SK-N-SH (cell line): ENCODE data around the gene GGT7. TPM values are rescaled to one million over a fixed set of nuclear protein-coding genes. Genes with fewer than 3 reads are reported as not detected.
A peak's percentile ranks its signal among the peaks of the same experiment; 100 is the strongest.

Experiments
- CTCF ChIA-PET: fragments of 300-600, 350-600 bp; formaldehyde crosslinking; extraction: SDS; loops from one replicate; lab custom pipeline; 2021; lab: Yijun Ruan, JAX
- POLR2A ChIA-PET: fragments of 350-600 bp; sonication (Branson Sonifier 250); formaldehyde crosslinking; extraction: SDS; loops from one replicate; lab custom pipeline; 2020; ENCODE audit warnings: antibody characterized with exemption, inconsistent platforms; lab: Yijun Ruan, JAX
- DNase-seq: peaks from one replicate; pipeline ENCODE4 v3.0.0; 2012
- H2AFZ ChIP-seq: fragments of 200-600 bp; sonication (generic); 2 replicates; pipeline ENCODE4 v1.8.1; 2016; ENCODE audit warnings: antibody characterized with exemption, mild to moderate bottlenecking, low read depth
- H3F3A ChIP-seq: fragments of 200-600 bp; sonication (generic); replicated peaks from 2 replicates; pipeline ENCODE3; 2016; ENCODE audit warnings: antibody characterized with exemption, mild to moderate bottlenecking; ENCODE audit not compliant: insufficient read depth
- H3K27ac ChIP-seq, 2 experiments: fragments of 200-500 bp in 1 of 2; fragments of 200-600 bp in 1 of 2; sonication (Bioruptor generic) in 1 of 2; sonication (generic), shearing (Covaris generic) in 1 of 2; 2 replicates each; pipeline versions ENCODE4 v1.5.1 to v1.6.1; 2014 to 2016; ENCODE audit warnings: low read depth in 2 of 2, inconsistent platforms in 1 of 2, low read length in 1 of 2, mild to moderate bottlenecking in 1 of 2, mixed read lengths in 1 of 2
- H3K27me3 ChIP-seq: fragments of 200-600 bp; sonication (generic), shearing (Covaris generic); 2 replicates; pipeline ENCODE4 v1.6.1; 2016; ENCODE audit warnings: mixed run types; ENCODE audit not compliant: insufficient read depth
- H3K36me3 ChIP-seq, 2 experiments: fragments of 200-500 bp in 1 of 2; fragments of 200-600 bp in 1 of 2; sonication (Bioruptor generic) in 1 of 2; sonication (generic) in 1 of 2; replicated peaks in 1 of 2; 2 replicates each; pipeline versions ENCODE3 to v1.5.1; 2014 to 2016; ENCODE audit warnings: low read length in 1 of 2, mild to moderate bottlenecking in 1 of 2; ENCODE audit not compliant: insufficient read depth in 2 of 2, control insufficient read depth in 1 of 2
- H3K4me1 ChIP-seq, 2 experiments: fragments of 200-500 bp in 1 of 2; fragments of 200-600 bp in 1 of 2; sonication (Bioruptor generic) in 1 of 2; sonication (generic), shearing (Covaris generic) in 1 of 2; 2 replicates each; pipeline versions ENCODE4 v1.5.1 to v1.6.1; 2014 to 2016; ENCODE audit warnings: low read depth in 1 of 2, low read length in 1 of 2, mixed run types in 1 of 2; ENCODE audit not compliant: insufficient read depth in 2 of 2, control insufficient read depth in 1 of 2
- H3K4me2 ChIP-seq: fragments of 200-600 bp; sonication (generic), shearing (Covaris generic); 2 replicates; pipeline ENCODE4 v1.6.1; 2017; ENCODE audit warnings: mixed run types
- H3K4me3 ChIP-seq, 2 experiments: fragments of 200-500 bp in 1 of 2; fragments of 200-600 bp in 1 of 2; sonication (Bioruptor generic) in 1 of 2; sonication (generic), shearing (Covaris generic) in 1 of 2; 2 replicates each; pipeline versions ENCODE4 v1.5.1 to v1.8.1; 2014 to 2016; ENCODE audit warnings: low read depth in 2 of 2, inconsistent platforms in 1 of 2, low read length in 1 of 2, mild to moderate bottlenecking in 1 of 2, mixed read lengths in 1 of 2, moderate library complexity in 1 of 2
- H3K79me2 ChIP-seq: fragments of 200-600 bp; sonication (generic); 2 replicates; pipeline ENCODE4 v1.8.1; 2017; ENCODE audit warnings: mild to moderate bottlenecking; ENCODE audit not compliant: insufficient read depth
- H3K9ac ChIP-seq: fragments of 200-600 bp; sonication (generic); 2 replicates; pipeline ENCODE4 v1.6.1; 2017; ENCODE audit warnings: mixed run types
- H3K9me2 ChIP-seq: fragments of 200-600 bp; sonication (generic); 2 replicates; pipeline ENCODE4 v1.6.1; 2017; ENCODE audit warnings: mixed run types
- H3K9me3 ChIP-seq: fragments of 200-600 bp; sonication (generic); 2 replicates; pipeline ENCODE4 v1.6.1; 2017; ENCODE audit warnings: mixed run types, mild to moderate bottlenecking, moderate library complexity
- H4K20me1 ChIP-seq: fragments of 200-600 bp; sonication (generic); 2 replicates; pipeline ENCODE4 v1.6.1; 2017; ENCODE audit warnings: mild to moderate bottlenecking, mixed run types; ENCODE audit not compliant: insufficient read depth
- CHD2 ChIP-seq: fragments of 150-350 bp; IDR thresholded peaks from 2 replicates; pipeline ENCODE4 v1.6.1; 2018; ENCODE audit warnings: low read length; ENCODE audit not compliant: partially characterized antibody
- FOXJ3 ChIP-seq: sonication (generic); formaldehyde crosslinking; IDR thresholded peaks from 2 replicates; pipeline ENCODE4 v1.5.1; 2020; ENCODE audit warnings: mild to moderate bottlenecking, missing genetic modification reagents
- MEF2A ChIP-seq: IDR thresholded peaks from 2 replicates; pipeline ENCODE4 v1.4.0; 2012; ENCODE audit warnings: low read depth, borderline replicate concordance
- MXI1 ChIP-seq: IDR thresholded peaks from 2 replicates; pipeline ENCODE4 v1.6.1; 2012; ENCODE audit warnings: mild to moderate bottlenecking, low read depth, low read length, improper control_type of control experiment
- NFIC ChIP-seq: IDR thresholded peaks from 2 replicates; pipeline ENCODE4 v1.4.0; 2012; ENCODE audit warnings: borderline replicate concordance
- NRF1 ChIP-seq: IDR thresholded peaks from 2 replicates; pipeline ENCODE4 v1.6.1; 2012; ENCODE audit warnings: low read depth, mild to moderate bottlenecking, low read length
- POLR2AphosphoS5 ChIP-seq: IDR thresholded peaks from 2 replicates; pipeline ENCODE4 v1.6.1; 2012; ENCODE audit warnings: low read depth, low read length
- RAD21 ChIP-seq: IDR thresholded peaks from 2 replicates; pipeline ENCODE4 v1.6.1; 2012; ENCODE audit warnings: mild to moderate bottlenecking, low read length
- RXRA ChIP-seq: IDR thresholded peaks from 2 replicates; pipeline ENCODE4 v1.4.0; 2012; ENCODE audit warnings: low read depth, mild to moderate bottlenecking, borderline replicate concordance
- TAF1 ChIP-seq: IDR thresholded peaks from 2 replicates; pipeline ENCODE4 v1.6.1; 2012; ENCODE audit warnings: low read depth, mild to moderate bottlenecking, low read length, moderate library complexity, borderline replicate concordance
- TEAD4 ChIP-seq: IDR thresholded peaks from 2 replicates; pipeline ENCODE4 v1.4.0; 2012; ENCODE audit warnings: mild to moderate bottlenecking, borderline replicate concordance; ENCODE audit not compliant: insufficient read depth
- USF1 ChIP-seq: IDR thresholded peaks from 2 replicates; pipeline ENCODE4 v1.4.0; 2012; ENCODE audit warnings: low read depth, borderline replicate concordance
- YY1 ChIP-seq: IDR thresholded peaks from 2 replicates; pipeline ENCODE4 v1.4.0; 2012; ENCODE audit warnings: low read depth, mild to moderate bottlenecking
- WGBS: methylation state at CpG from one replicate; pipeline ENCODE4 v1.1.6; 2017; ENCODE audit warnings: low lambda C conversion rate; 5-methylcytosine and 5-hydroxymethylcytosine counted together
- polyA plus RNA-seq, 3 experiments: library from polyadenylated mRNA; depleted of rRNA; stranded (reverse); fragments of >200 nt; gene quantifications; 2 replicates each; pipeline ENCODE4 v1.2.3, GENCODE V29; 2012
- TF ChIP-seq, protein P1 (sequence below): IDR thresholded peaks from 2 replicates; pipeline ENCODE4 v1.4.0; 2012; ENCODE audit warnings: low read depth
- TF ChIP-seq, protein P2 (sequence below): IDR thresholded peaks from 2 replicates; pipeline ENCODE4; 2012
- TF ChIP-seq, protein P3 (sequence below): fragments of 200-600 bp; sonication (generic); IDR thresholded peaks from 2 replicates; pipeline ENCODE4 v1.6.1; 2017; ENCODE audit warnings: antibody characterized with exemption, mild to moderate bottlenecking, moderate library complexity

GGT7 gene
- polyA plus RNA-seq, 1 of the 3 experiments (the other 2 are of a cell fraction): 22.5 TPM

- TF ChIP-seq USF1: peak; percentile 93
- peak; percentile 72 for TF ChIP-seq POLR2AphosphoS5
- TF ChIP-seq, protein P1, sequence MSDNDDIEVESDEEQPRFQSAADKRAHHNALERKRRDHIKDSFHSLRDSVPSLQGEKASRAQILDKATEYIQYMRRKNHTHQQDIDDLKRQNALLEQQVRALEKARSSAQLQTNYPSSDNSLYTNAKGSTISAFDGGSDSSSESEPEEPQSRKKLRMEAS: peak; percentile 54; the same call in 1 of the 2 replicates
- TF ChIP-seq CHD2: no peak
- no peak for TF ChIP-seq TEAD4
- no peak for TF ChIP-seq MEF2A
- TF ChIP-seq, protein P2, sequence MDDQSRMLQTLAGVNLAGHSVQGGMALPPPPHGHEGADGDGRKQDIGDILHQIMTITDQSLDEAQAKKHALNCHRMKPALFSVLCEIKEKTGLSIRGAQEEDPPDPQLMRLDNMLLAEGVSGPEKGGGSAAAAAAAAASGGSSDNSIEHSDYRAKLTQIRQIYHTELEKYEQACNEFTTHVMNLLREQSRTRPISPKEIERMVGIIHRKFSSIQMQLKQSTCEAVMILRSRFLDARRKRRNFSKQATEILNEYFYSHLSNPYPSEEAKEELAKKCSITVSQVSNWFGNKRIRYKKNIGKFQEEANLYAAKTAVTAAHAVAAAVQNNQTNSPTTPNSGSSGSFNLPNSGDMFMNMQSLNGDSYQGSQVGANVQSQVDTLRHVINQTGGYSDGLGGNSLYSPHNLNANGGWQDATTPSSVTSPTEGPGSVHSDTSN: no peak
- no peak for TF ChIP-seq RAD21
- TF ChIP-seq NFIC: no peak
- TF ChIP-seq RXRA: no peak
- TF ChIP-seq, all 33 proteins: peak for 6
These were observed 46.9 kb downstream of the GGT7 start, which contains the start of gene NCOA6 (continued) for GRCh38 chr20:34825530-34826362.

GRCh38 chr20:34824806-34825529, 47.7 kb downstream of the GGT7 start:
- Histone ChIP-seq H3K4me1 (peaks cover 6 to 8% of the 10 kb centered on the region in 2 experiments; a peak in 2 of 4 replicates), H3F3A (peaks cover 5% of the 10 kb centered on the region), H3K4me2 (peak overlapping the region; percentile 79), H2AFZ (peak overlapping the region; percentile 52; the same call in 1 of the 2 replicates), H3K27ac (peak overlapping the region; percentile 60 to 79), H3K9ac (peak overlapping the region; percentile 75), H3K4me3 (peak overlapping the region; percentile 78 to 80), H3K9me2 (no peaks in the 10 kb centered on the region), H3K79me2 (peaks cover 52% of the 10 kb centered on the region), H3K36me3 (peaks cover 0 to 3% of the 10 kb centered on the region in 2 experiments), H4K20me1 (peaks cover 44% of the 10 kb centered on the region), H3K9me3 (no peaks in the 10 kb centered on the region), H3K27me3 (no peaks in the 10 kb centered on the region)
- DNase-seq: peak; percentile 91
- ChIA-PET POLR2A (interaction anchor here (0.6 to 1.3 kb wide), 5 partner anchors 12 to 115 kb away, joined by 3 to 4 read pairs (median 3); partner anchors contain the start of gene ACSS2), CTCF (interaction anchor here (0.5 to 1.8 kb wide), 9 partner anchors 9 to 512 kb away, joined by 3 to 7 read pairs (median 3); no protein-coding TSS in a partner anchor)
- WGBS: under 1% methylated on average over 16 of the region's 68 CpGs
- TF ChIP-seq FOXJ3 (CRISPR knock-in tag): no peak
- TF ChIP-seq USF1: no peak
- TF ChIP-seq NRF1: no peak
- TF ChIP-seq TAF1: peak; percentile 45; the same call in 1 of the 2 replicates
- TF ChIP-seq, protein P3, sequence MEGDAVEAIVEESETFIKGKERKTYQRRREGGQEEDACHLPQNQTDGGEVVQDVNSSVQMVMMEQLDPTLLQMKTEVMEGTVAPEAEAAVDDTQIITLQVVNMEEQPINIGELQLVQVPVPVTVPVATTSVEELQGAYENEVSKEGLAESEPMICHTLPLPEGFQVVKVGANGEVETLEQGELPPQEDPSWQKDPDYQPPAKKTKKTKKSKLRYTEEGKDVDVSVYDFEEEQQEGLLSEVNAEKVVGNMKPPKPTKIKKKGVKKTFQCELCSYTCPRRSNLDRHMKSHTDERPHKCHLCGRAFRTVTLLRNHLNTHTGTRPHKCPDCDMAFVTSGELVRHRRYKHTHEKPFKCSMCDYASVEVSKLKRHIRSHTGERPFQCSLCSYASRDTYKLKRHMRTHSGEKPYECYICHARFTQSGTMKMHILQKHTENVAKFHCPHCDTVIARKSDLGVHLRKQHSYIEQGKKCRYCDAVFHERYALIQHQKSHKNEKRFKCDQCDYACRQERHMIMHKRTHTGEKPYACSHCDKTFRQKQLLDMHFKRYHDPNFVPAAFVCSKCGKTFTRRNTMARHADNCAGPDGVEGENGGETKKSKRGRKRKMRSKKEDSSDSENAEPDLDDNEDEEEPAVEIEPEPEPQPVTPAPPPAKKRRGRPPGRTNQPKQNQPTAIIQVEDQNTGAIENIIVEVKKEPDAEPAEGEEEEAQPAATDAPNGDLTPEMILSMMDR: peak; percentile 16; the same call in 1 of the 2 replicates
- 0 out of 2 replicates have a peak, but pooled peaks have one; percentile 10 for TF ChIP-seq MXI1
- TF ChIP-seq YY1: peak; percentile 80
- TF ChIP-seq RAD21: peak; percentile 49
